Keratinocyte (primary cell): ENCODE measurements around the gene NUMBL. TPM values are rescaled to one million over a fixed set of nuclear protein-coding genes. Genes with fewer than 3 reads are reported as not detected.

Experiments
- DNase-seq: peaks from one replicate; pipeline ENCODE4 v3.0.0-alpha.2; 2011; ENCODE audit warnings: low read depth, missing footprints, low spot score
- FAIRE-seq: peaks from 2 replicates; lab custom pipeline; 2011; peaks lifted over from hg19 to GRCh38; lab: Jason Lieb, UNC
- H2AFZ ChIP-seq: 2 replicates; pipeline ENCODE4 v1.6.0; 2012; ENCODE audit warnings: low read length, control low read depth, inconsistent platforms; ENCODE audit not compliant: control insufficient read depth
- H3K27ac ChIP-seq: 2 replicates; pipeline ENCODE4 v1.5.1; 2011; ENCODE audit warnings: low read length; ENCODE audit not compliant: control insufficient read depth, insufficient read depth
- H3K27me3 ChIP-seq: 3 replicates; pipeline ENCODE4 v1.6.0; 2011; ENCODE audit warnings: low read length; ENCODE audit not compliant: control insufficient read depth, insufficient read depth; ENCODE audit errors: extremely low read depth
- H3K36me3 ChIP-seq, 2 experiments: 2 replicates in 1 of 2; 3 replicates in 1 of 2; pipeline ENCODE4 v1.5.1; 2011; ENCODE audit warnings: low read length in 2 of 2, mild to moderate bottlenecking in 1 of 2; ENCODE audit not compliant: control insufficient read depth in 2 of 2, insufficient read depth in 2 of 2; ENCODE audit errors: extremely low read depth in 1 of 2
- H3K4me1 ChIP-seq: 3 replicates; pipeline ENCODE4 v1.5.1; 2011; ENCODE audit warnings: low read length; ENCODE audit not compliant: control insufficient read depth, insufficient read depth; ENCODE audit errors: extremely low read depth
- H3K4me2 ChIP-seq: 3 replicates; pipeline ENCODE4 v1.6.0; 2011; ENCODE audit warnings: low read depth, low read length; ENCODE audit not compliant: control insufficient read depth, insufficient read depth; ENCODE audit errors: extremely low read depth
- H3K4me3 ChIP-seq, 3 experiments: fragments of 200-600 bp in 1 of 3; sonication (generic) in 1 of 3; 2 replicates in 2 of 3; 3 replicates in 1 of 3; pipeline ENCODE4 v1.5.1; 2011 to 2016; ENCODE audit warnings: low read length in 3 of 3, mild to moderate bottlenecking in 3 of 3, control low read depth in 2 of 3, inconsistent platforms in 1 of 3, low read depth in 1 of 3, mixed read lengths in 1 of 3, mixed run types in 1 of 3, moderate library complexity in 1 of 3; ENCODE audit not compliant: control insufficient read depth in 2 of 3, insufficient read depth in 2 of 3; ENCODE audit errors: extremely low read depth in 1 of 3
- H3K79me2 ChIP-seq: 2 replicates; pipeline ENCODE4 v1.6.0; 2012; ENCODE audit warnings: low read length; ENCODE audit not compliant: control insufficient read depth, insufficient read depth
- H3K9ac ChIP-seq: 3 replicates; pipeline ENCODE4 v1.6.0; 2011; ENCODE audit warnings: low read length; ENCODE audit not compliant: control insufficient read depth, insufficient read depth; ENCODE audit errors: extremely low read depth
- H3K9me1 ChIP-seq: 3 replicates; pipeline ENCODE4 v1.6.0; 2011; ENCODE audit warnings: low read length; ENCODE audit not compliant: control insufficient read depth, insufficient read depth; ENCODE audit errors: extremely low read depth
- H3K9me3 ChIP-seq: 2 replicates; pipeline ENCODE4 v1.5.1; 2012; ENCODE audit warnings: low read depth, low read length; ENCODE audit not compliant: control insufficient read depth
- H4K20me1 ChIP-seq: 3 replicates; pipeline ENCODE4 v1.6.0; 2011; ENCODE audit warnings: low read length; ENCODE audit not compliant: control insufficient read depth, insufficient read depth; ENCODE audit errors: extremely low read depth
- EZH2 ChIP-seq: IDR thresholded peaks from one replicate; pipeline ENCODE4 v1.6.1; 2012; ENCODE audit warnings: inconsistent platforms, mild to moderate bottlenecking, low read length, moderate library complexity
- dilution Hi-C: fragments of 300-500 bp; cut with MboI; formaldehyde crosslinking; loops from one replicate; pipeline ENCODE4 v1.7.0; 2020; ENCODE audit warnings: low sequenced_read_pairs; ENCODE audit not compliant: extremely low pct_ligation_motif_present
- polyA plus RNA-seq, 5 experiments: library from polyadenylated mRNA; depleted of rRNA in 3 of 5; stranded (reverse) in 3 of 5; stranded (forward) in 1 of 5; unstranded in 1 of 5; fragments of >200 nt; gene quantifications; 1 replicate in 1 of 5; 2 replicates in 3 of 5; 3 replicates in 1 of 5; pipeline versions ENCODE4 v1.2.1 to v1.2.3, GENCODE V29; 2011 to 2012; ENCODE audit warnings: missing spikeins in 2 of 5, low read depth in 1 of 5, low replicate concordance in 1 of 5
- TF ChIP-seq, protein P1 (sequence below), 3 experiments: IDR thresholded peaks in 1 of 3; conservative IDR thresholded peaks in 1 of 3; optimal IDR thresholded peaks in 1 of 3; 2 replicates in 2 of 3; 3 replicates in 1 of 3; pipeline versions ENCODE3 to v1.5.1; 2011; ENCODE audit warnings: low read length in 3 of 3, mild to moderate bottlenecking in 3 of 3, moderate library complexity in 2 of 3, control low read depth in 1 of 3, inconsistent platforms in 1 of 3; ENCODE audit not compliant: insufficient read depth in 2 of 3; ENCODE audit errors: extremely low read depth in 1 of 3

NUMBL gene
- polyA plus RNA-seq, 1 donor (not counting 4 experiments of a cell fraction or from before 2014, with no cell fraction given): 5.7 TPM

- no peak for DNase-seq
- H3K9me3 ChIP-seq: no peaks in the 10 kb centered on the region
- H3K27ac ChIP-seq: no peak overlapping the region
- H3K9me1 ChIP-seq: no peaks in the 10 kb centered on the region
- no peak overlapping the region for H3K4me2 ChIP-seq
- H3K36me3 ChIP-seq: peaks cover 26 to 32% of the 10 kb centered on the region in 2 experiments
- peaks cover 9% of the 10 kb centered on the region for H3K79me2 ChIP-seq
- TF ChIP-seq EZH2: no peak
- TF ChIP-seq, protein P1, sequence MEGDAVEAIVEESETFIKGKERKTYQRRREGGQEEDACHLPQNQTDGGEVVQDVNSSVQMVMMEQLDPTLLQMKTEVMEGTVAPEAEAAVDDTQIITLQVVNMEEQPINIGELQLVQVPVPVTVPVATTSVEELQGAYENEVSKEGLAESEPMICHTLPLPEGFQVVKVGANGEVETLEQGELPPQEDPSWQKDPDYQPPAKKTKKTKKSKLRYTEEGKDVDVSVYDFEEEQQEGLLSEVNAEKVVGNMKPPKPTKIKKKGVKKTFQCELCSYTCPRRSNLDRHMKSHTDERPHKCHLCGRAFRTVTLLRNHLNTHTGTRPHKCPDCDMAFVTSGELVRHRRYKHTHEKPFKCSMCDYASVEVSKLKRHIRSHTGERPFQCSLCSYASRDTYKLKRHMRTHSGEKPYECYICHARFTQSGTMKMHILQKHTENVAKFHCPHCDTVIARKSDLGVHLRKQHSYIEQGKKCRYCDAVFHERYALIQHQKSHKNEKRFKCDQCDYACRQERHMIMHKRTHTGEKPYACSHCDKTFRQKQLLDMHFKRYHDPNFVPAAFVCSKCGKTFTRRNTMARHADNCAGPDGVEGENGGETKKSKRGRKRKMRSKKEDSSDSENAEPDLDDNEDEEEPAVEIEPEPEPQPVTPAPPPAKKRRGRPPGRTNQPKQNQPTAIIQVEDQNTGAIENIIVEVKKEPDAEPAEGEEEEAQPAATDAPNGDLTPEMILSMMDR (optimal IDR thresholded peaks at IDR 0.05 in 1 of 3, IDR thresholded peaks at IDR 0.05 in 1 of 3, conservative IDR thresholded peaks at IDR 0.05 in 1 of 3; ENCODE audit: extremely low read depth in 1 of 3, insufficient read depth in 2 of 3, low read length in 3 of 3): no peak
- dilution Hi-C loops: no loop called here
- H3K27me3 ChIP-seq: no peaks in the 10 kb centered on the region
- H3K4me3 ChIP-seq: no peak overlapping the region
- no peaks in the 10 kb centered on the region for H4K20me1 ChIP-seq
- H2AFZ ChIP-seq: no peak overlapping the region
- FAIRE-seq: no peak
- no peak overlapping the region for H3K9ac ChIP-seq
- peaks cover 13% of the 10 kb centered on the region for H3K4me1 ChIP-seq
Observed at GRCh38 chr19:40620161-40620485, 70.3 kb downstream of the NUMBL start.

GRCh38 chr19:40619333-40620160, 70.9 kb downstream of the NUMBL start:
- H3K4me3 ChIP-seq: no peak overlapping the region
- no peaks in the 10 kb centered on the region for H3K9me3 ChIP-seq
- H4K20me1 ChIP-seq: no peaks in the 10 kb centered on the region
- H3K36me3 ChIP-seq: peaks cover 26 to 32% of the 10 kb centered on the region in 2 experiments
- H2AFZ ChIP-seq: no peak overlapping the region
- no peak overlapping the region for H3K27ac ChIP-seq
- FAIRE-seq: no peak
- dilution Hi-C loops: no loop called here
- no peak overlapping the region for H3K9ac ChIP-seq
- no peak for TF ChIP-seq EZH2
- TF ChIP-seq, protein P1 (optimal IDR thresholded peaks at IDR 0.05 in 1 of 3, IDR thresholded peaks at IDR 0.05 in 1 of 3, conservative IDR thresholded peaks at IDR 0.05 in 1 of 3; ENCODE audit: extremely low read depth in 1 of 3, insufficient read depth in 2 of 3, low read length in 3 of 3): no peak
- no peaks in the 10 kb centered on the region for H3K27me3 ChIP-seq
- peaks cover 9% of the 10 kb centered on the region for H3K79me2 ChIP-seq
- peaks cover 16% of the 10 kb centered on the region for H3K4me1 ChIP-seq
- H3K9me1 ChIP-seq: no peaks in the 10 kb centered on the region
- H3K4me2 ChIP-seq: no peak overlapping the region
- DNase-seq: no peak
